Measurements from ENCODE around the gene KRTAP10-10. TPM values are rescaled to one million over a fixed set of nuclear protein-coding genes. Genes with fewer than 3 reads are reported as not detected.
"Not testable (repeated sequence)": the region's sequence is repeated elsewhere in the genome, so short reads cannot be mapped to it uniquely, and the experiment has no call there.

Gene KRTAP10-10
- total RNA-seq, 2 donors from 2014 or later, result not detected

GRCh38 chr21:44656868-44657267 lies 19.7 kb downstream of the KRTAP10-10 start:
- ATAC-seq, result no peak

DNA sequence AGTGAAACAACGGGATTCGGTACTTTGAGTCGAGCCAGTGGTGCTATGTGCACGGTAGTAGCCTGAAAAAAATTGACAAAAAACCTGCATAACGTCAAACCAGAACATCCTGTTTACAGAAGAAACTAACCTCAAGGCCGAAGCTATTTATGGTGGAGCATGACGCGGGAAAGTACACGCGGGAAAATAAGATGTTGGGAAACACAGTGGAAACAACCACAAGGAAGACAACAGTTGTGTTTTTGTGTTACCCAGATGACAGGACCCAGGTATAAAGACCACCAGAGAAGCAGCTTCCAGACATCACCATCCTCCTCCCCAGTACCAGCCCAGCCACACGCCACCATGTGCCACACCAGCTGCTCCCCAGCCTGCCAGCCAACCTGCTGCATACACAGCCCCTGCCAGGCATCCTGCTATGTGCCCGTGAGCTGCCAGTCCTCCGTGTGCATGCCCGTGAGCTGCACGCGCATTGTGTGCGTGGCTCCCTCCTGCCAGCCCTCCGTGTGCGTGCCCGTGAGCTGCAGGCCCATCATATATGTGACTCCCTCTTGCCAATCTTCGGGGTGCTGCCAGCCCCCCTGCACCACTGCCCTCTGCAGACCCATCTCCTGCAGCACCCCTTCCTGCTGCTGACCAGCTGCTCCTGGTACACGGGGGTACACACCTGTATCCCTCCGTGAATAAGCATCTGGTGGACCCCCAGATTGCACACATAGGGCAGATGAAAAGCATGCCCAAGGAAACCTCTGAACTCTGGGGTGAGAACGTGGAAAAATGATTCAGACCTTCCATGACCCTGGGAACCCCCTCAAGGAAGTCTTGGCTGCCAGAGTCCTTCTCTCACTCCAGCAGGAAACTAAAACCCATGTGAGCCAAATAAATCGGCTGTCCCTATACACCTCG lies 20.7 kb downstream of the KRTAP10-10 start, which contains the start of gene KRTAP12-3:
Gene KRTAP12-3, plus strand, starts transcription at position 298 of the 906 bp plus-strand sequence. Its CDS starts 48 bp downstream, at position 346.
- Mint-ChIP-seq H3K36me3 (peaks cover 17% of the 10 kb centered on the region), H3K4me3 (peak within 1 kb of the TSS; percentile 80), H3K27ac (peak within 1 kb of the TSS; percentile 69 to 75), H3K4me1 (ENCODE audit: low read depth in 2 of 2) (peaks cover 34 to 47% of the 10 kb centered on the region in 2 donors), H3K9me3 (peaks cover 12% of the 10 kb centered on the region), H3K27me3 (peaks cover 0 to 6% of the 10 kb centered on the region in 2 donors)
- DNase-seq (ENCODE audit: low spot score) (no peak), ATAC-seq (peak; percentile 75 to 79)

More at GRCh38 chr21:44656868-44657267, 19.7 kb downstream of the KRTAP10-10 start:
- peaks cover 0 to 2% of the 10 kb centered on the region in 2 donors for H3K27me3 Mint-ChIP-seq
- H3K4me3 Mint-ChIP-seq, result peak overlapping the region; percentile 80
- H3K4me1 Mint-ChIP-seq (ENCODE audit: low read depth in 2 of 2), result peaks cover 34 to 47% of the 10 kb centered on the region in 2 donors
- H3K27ac Mint-ChIP-seq, result peak overlapping the region; percentile 69 to 75
- peaks cover 17% of the 10 kb centered on the region for H3K36me3 Mint-ChIP-seq
- peaks cover 12% of the 10 kb centered on the region for H3K9me3 Mint-ChIP-seq
- DNase-seq (ENCODE audit: low spot score), result no peak

DNA sequence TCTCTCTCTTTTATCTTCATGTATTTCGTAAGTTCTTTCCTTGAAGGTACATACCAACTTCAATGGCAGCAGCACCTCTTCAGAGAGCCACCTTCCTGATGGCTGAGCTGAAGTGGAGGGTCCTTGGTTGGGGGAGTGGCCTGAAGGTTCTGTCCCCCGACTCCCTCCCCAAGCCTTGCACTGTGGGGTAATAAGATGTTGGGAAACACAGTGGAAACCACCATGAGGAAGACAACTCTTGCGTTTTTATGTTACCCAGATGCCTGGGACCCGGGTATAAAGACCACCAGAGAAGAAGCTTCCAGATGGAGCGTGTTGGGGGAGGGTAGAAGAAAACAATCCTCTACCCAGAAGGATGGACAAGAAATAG lies 21.4 kb downstream of the KRTAP10-10 start:
- peaks cover 34 to 47% of the 10 kb centered on the region in 2 donors for H3K4me1 Mint-ChIP-seq (ENCODE audit: low read depth in 2 of 2)
- peak overlapping the region; percentile 69 to 75 for H3K27ac Mint-ChIP-seq
- peaks cover 0 to 6% of the 10 kb centered on the region in 2 donors for H3K27me3 Mint-ChIP-seq
- peaks cover 17% of the 10 kb centered on the region for H3K36me3 Mint-ChIP-seq
- H3K4me3 Mint-ChIP-seq, result peak overlapping the region; percentile 80
- H3K9me3 Mint-ChIP-seq, result peaks cover 12% of the 10 kb centered on the region
- DNase-seq (ENCODE audit: low spot score), result no peak
- ATAC-seq, result no peak

DNA sequence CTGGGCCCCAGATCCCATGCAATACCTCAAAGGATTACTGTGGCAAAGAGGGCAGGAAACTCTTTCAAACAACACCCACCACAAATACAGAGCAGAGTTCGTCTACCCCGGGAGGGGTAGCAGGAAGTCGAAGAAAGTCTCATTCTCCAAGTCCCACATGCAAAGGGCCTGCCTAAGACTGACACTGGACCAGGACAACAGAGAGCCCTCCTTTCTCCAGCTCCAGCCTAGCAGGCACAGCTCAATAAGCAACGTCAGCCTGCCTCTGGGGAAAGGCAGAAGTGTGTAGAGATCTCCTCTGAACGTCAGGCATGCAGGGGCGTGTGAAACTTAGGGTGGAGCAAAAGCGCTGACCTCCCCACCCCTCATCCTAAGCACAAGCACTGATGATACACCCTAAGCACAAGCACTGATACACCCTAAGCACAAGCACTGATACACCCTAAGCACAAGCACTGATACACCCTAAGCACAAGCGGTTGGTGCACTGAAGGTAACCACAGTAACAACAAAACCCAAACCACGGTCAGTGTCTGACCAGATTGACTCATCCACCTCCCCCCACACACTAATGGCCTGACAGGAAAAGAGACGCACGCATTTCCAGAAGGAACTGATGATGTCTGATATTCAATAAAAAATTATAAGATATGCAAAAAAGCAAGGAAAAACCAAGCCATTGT lies 21.9 kb downstream of the KRTAP10-10 start:
- peak overlapping the region; percentile 80 for H3K4me3 Mint-ChIP-seq
- peak overlapping the region; percentile 69 to 75 for H3K27ac Mint-ChIP-seq
- ATAC-seq (peak; percentile 65 to 66), DNase-seq (ENCODE audit: low spot score) (no peak)
- peaks cover 34 to 47% of the 10 kb centered on the region in 2 donors for H3K4me1 Mint-ChIP-seq (ENCODE audit: low read depth in 2 of 2)
- peaks cover 12% of the 10 kb centered on the region for H3K9me3 Mint-ChIP-seq
- peaks cover 17% of the 10 kb centered on the region for H3K36me3 Mint-ChIP-seq
- H3K27me3 Mint-ChIP-seq, result peaks cover 0 to 6% of the 10 kb centered on the region in 2 donors

DNA sequence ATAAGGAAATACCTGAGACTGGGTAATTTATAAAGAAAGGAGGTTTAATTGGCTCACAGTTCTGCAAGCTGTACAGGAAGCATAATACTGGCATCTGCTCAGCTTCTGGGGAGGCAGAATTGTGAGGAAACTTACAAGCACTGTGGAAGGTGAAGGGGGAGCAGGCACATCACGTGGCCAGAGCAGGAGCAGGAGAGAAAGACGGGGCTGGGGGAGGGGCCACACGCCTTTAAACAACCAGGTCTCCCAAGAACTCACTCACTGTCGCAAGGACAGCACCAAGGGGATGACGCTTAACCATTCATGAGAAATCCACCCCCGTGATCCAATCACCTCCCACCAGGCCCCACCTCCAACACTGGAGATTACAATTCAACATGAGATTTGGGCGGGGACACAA lies 24.4 kb downstream of the KRTAP10-10 start:
- DNase-seq (ENCODE audit: low spot score); H3K9me3 Mint-ChIP-seq; H3K4me3 Mint-ChIP-seq; H3K36me3 Mint-ChIP-seq; H3K27ac Mint-ChIP-seq; ATAC-seq: not testable (repeated sequence)
- Mint-ChIP-seq H3K4me1 (ENCODE audit: low read depth in 2 of 2) (peaks cover 34 to 36% of the 10 kb centered on the region in 2 donors), H3K27me3 (peaks cover 0 to 14% of the 10 kb centered on the region in 2 donors)

DNA sequence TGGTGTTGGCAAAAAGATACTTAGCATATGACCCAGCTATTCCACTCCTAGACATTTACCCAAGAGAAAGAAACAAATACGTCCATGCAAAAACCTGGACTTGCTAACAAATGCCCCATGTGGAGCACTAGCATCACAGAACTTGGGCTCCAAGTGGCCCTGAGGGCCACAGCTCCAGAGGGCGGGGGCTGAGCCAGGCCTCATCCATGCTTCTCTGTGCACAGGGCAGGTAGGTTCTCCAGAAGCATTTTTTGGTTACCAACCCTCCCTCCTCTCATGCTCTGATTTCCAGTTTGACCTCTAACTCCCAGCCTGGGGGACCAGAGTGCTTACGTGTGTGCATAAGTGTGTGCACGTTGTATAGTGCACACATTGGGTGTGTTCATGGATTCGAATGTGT lies 27.5 kb downstream of the KRTAP10-10 start:
- ATAC-seq (no peak), DNase-seq (ENCODE audit: low spot score) (no peak)
- Mint-ChIP-seq H3K36me3 (peaks cover 4% of the 10 kb centered on the region), H3K27me3 (peaks cover 17 to 22% of the 10 kb centered on the region in 2 donors), H3K27ac (no peak overlapping the region), H3K9me3 (no peaks in the 10 kb centered on the region), H3K4me3 (no peak overlapping the region), H3K4me1 (ENCODE audit: low read depth in 2 of 2) (peaks cover 3 to 5% of the 10 kb centered on the region in 2 donors)

DNA sequence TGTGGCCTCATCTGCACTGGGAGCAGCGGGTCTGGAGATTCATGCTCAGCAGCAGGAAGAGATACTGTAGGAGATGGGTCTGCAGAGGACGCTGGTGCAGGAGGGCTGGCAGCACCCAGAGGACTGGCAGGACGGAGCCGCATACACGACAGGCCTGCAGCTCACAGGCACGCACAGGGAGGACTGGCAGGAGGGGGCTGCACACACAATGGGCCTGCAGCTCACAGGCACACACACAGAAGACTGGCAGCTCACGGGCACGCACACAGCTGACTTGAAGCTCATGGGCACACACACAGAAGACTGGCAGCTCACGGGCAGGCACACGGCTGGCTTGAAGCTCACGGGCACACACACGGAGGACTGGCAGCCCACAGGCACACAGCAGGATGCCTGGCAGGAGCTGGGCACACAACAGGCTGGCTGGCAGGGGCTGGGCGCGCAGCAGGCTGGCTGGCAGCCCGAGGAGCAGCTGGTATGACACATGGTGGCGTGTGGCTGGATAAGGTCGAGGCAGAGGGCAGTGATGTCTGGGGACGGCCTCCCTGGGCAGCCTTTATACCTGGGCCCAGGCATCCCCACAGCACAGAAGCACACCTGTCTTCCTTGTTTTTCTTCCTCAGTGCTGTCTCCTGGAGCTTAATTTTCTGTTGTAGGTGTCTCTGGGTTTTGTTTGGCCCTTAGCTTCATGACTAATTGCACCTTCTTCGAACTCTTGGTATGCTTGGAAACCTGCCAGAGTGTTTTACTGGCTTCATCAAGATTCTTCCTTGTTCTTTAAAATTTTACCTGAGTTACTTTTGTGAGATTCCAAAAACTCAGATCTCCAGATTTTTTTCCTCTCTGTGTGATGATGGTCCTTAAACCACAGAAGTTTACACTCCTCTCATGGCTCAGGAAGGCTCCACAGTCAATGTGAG lies 29.5 kb downstream of the KRTAP10-10 start, which contains the start of gene KRTAP12-2:
Gene KRTAP12-2, minus strand, starts transcription at position 527 of the 920 bp plus-strand sequence. Its CDS starts 41 bp downstream, at position 486.
- no peak within 1 kb of the TSS for H3K4me3 Mint-ChIP-seq
- peaks cover 5% of the 10 kb centered on the region for H3K36me3 Mint-ChIP-seq
- no peak within 1 kb of the TSS for H3K27ac Mint-ChIP-seq
- DNase-seq (ENCODE audit: low spot score), result no peak
- H3K4me1 Mint-ChIP-seq (ENCODE audit: low read depth in 2 of 2), result no peaks in the 10 kb centered on the region
- H3K9me3 Mint-ChIP-seq, result no peaks in the 10 kb centered on the region
- ATAC-seq, result peak; percentile 6 to 33
- peaks cover 17 to 20% of the 10 kb centered on the region in 2 donors for H3K27me3 Mint-ChIP-seq

GRCh38 chr21:44667612-44668011 lies 30.5 kb downstream of the KRTAP10-10 start:
- H3K9me3 Mint-ChIP-seq, result no peaks in the 10 kb centered on the region

GRCh38 chr21:44670642-44671432 lies 33.7 kb downstream of the KRTAP10-10 start:
- H3K27ac Mint-ChIP-seq, result no peak overlapping the region

More at GRCh38 chr21:44667612-44668011, 30.5 kb downstream of the KRTAP10-10 start:
- DNase-seq (ENCODE audit: low spot score), result no peak
- no peak overlapping the region for H3K4me3 Mint-ChIP-seq
- peaks cover 16 to 17% of the 10 kb centered on the region in 2 donors for H3K27me3 Mint-ChIP-seq
- no peak for ATAC-seq
- no peaks in the 10 kb centered on the region for H3K4me1 Mint-ChIP-seq (ENCODE audit: low read depth in 2 of 2)
- peaks cover 9% of the 10 kb centered on the region for H3K36me3 Mint-ChIP-seq
- H3K27ac Mint-ChIP-seq, result no peak overlapping the region

GRCh38 chr21:44671911-44672310 lies 34.8 kb downstream of the KRTAP10-10 start:
- H3K9me3 Mint-ChIP-seq, result peaks cover 4% of the 10 kb centered on the region
- no peak overlapping the region for H3K27ac Mint-ChIP-seq
- no peaks in the 10 kb centered on the region for H3K4me1 Mint-ChIP-seq (ENCODE audit: low read depth in 2 of 2)
- no peak overlapping the region for H3K4me3 Mint-ChIP-seq
- no peak for ATAC-seq
- H3K36me3 Mint-ChIP-seq, result peaks cover 16% of the 10 kb centered on the region
- no peak for DNase-seq (ENCODE audit: low spot score)
- peaks cover 12 to 17% of the 10 kb centered on the region in 2 donors for H3K27me3 Mint-ChIP-seq

More at GRCh38 chr21:44670642-44671432, 33.7 kb downstream of the KRTAP10-10 start:
- H3K4me3 Mint-ChIP-seq, result no peak overlapping the region
- H3K4me1 Mint-ChIP-seq (ENCODE audit: low read depth in 2 of 2), result no peaks in the 10 kb centered on the region
- H3K27me3 Mint-ChIP-seq, result peaks cover 14 to 17% of the 10 kb centered on the region in 2 donors
- DNase-seq (ENCODE audit: low spot score), result no peak
- H3K9me3 Mint-ChIP-seq, result peaks cover 4% of the 10 kb centered on the region
- H3K36me3 Mint-ChIP-seq, result peaks cover 16% of the 10 kb centered on the region
- ATAC-seq, result no peak

DNA sequence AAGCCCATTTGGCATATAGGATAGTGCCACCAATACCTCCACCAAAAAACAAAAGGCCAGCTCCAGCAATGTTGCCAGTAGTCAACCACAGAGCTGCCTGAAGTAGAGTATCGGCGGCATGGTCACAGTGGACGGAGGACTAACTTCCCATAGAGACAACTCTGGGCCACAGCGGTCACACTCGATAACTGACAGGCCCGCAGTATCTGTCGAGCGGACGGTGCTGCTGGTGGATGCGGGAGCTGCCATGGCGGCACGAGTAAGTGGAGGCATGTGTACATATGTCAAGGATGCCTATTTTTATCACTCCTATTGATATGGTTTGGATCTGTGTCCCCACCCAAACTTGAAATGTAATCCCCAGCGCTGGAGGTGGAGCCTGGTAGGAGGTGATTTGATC lies 40.7 kb downstream of the KRTAP10-10 start:
- peaks cover 11 to 25% of the 10 kb centered on the region in 2 donors for H3K27me3 Mint-ChIP-seq
- H3K4me3 Mint-ChIP-seq, result no peak overlapping the region
- H3K9me3 Mint-ChIP-seq, result peaks cover 2% of the 10 kb centered on the region
- no peak overlapping the region for H3K27ac Mint-ChIP-seq
- peaks cover 3% of the 10 kb centered on the region for H3K36me3 Mint-ChIP-seq
- DNase-seq (ENCODE audit: low spot score), result no peak
- no peaks in the 10 kb centered on the region for H3K4me1 Mint-ChIP-seq (ENCODE audit: low read depth in 2 of 2)
- ATAC-seq, result no peak

GRCh38 chr21:44681152-44681551 lies 44.0 kb downstream of the KRTAP10-10 start:
- peaks cover 5 to 6% of the 10 kb centered on the region in 2 donors for H3K4me1 Mint-ChIP-seq (ENCODE audit: low read depth in 2 of 2)
- peaks cover 23 to 27% of the 10 kb centered on the region in 2 donors for H3K27me3 Mint-ChIP-seq
- no peak overlapping the region for H3K4me3 Mint-ChIP-seq
- H3K27ac Mint-ChIP-seq, result no peak overlapping the region
- no peaks in the 10 kb centered on the region for H3K36me3 Mint-ChIP-seq
- no peaks in the 10 kb centered on the region for H3K9me3 Mint-ChIP-seq
- DNase-seq (ENCODE audit: low spot score), result no peak
- ATAC-seq, result no peak
